B cell (primary cell): Measurements from ENCODE around the gene COL5A3.
"Not testable (repeated sequence)": the region's sequence is repeated elsewhere in the genome, so short reads cannot be mapped to it uniquely, and the experiment has no call there.

ENCODE experiments used
- EZH2 ChIP-seq: IDR thresholded peaks from 2 replicates; pipeline ENCODE4 v1.6.1; 2012; ENCODE audit warnings: borderline replicate concordance, low read depth, mild to moderate bottlenecking, moderate library complexity, low read length; ENCODE audit not compliant: insufficient read depth, poor library complexity, severe bottlenecking
- TF ChIP-seq, protein P1 (sequence below): fragments of 200-600 bp; IDR thresholded peaks from one replicate; pipeline ENCODE4 v1.8.0; 2022; ENCODE audit warnings: antibody characterized with exemption, mild to moderate bottlenecking

GRCh38 chr19:9922782-9923379 is 87.4 kb downstream of the COL5A3 start:
- TF ChIP-seq, protein P1, sequence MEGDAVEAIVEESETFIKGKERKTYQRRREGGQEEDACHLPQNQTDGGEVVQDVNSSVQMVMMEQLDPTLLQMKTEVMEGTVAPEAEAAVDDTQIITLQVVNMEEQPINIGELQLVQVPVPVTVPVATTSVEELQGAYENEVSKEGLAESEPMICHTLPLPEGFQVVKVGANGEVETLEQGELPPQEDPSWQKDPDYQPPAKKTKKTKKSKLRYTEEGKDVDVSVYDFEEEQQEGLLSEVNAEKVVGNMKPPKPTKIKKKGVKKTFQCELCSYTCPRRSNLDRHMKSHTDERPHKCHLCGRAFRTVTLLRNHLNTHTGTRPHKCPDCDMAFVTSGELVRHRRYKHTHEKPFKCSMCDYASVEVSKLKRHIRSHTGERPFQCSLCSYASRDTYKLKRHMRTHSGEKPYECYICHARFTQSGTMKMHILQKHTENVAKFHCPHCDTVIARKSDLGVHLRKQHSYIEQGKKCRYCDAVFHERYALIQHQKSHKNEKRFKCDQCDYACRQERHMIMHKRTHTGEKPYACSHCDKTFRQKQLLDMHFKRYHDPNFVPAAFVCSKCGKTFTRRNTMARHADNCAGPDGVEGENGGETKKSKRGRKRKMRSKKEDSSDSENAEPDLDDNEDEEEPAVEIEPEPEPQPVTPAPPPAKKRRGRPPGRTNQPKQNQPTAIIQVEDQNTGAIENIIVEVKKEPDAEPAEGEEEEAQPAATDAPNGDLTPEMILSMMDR: not testable (repeated sequence)
- not testable (repeated sequence) for TF ChIP-seq EZH2
